Neural progenitor cell (in vitro differentiated cells): Measurements from ENCODE around the gene DAW1.

ENCODE experiments used
- EZH2 ChIP-seq: fragments of 200-600 bp; sonication (generic); IDR thresholded peaks from 2 replicates; pipeline ENCODE4 v1.6.1; 2017; ENCODE audit warnings: antibody characterized with exemption, mild to moderate bottlenecking, moderate library complexity
- EZH2phosphoT487 ChIP-seq: fragments of 200-600 bp; sonication (generic); IDR thresholded peaks from 2 replicates; pipeline ENCODE4 v1.6.1; 2017; ENCODE audit warnings: antibody characterized with exemption
- TF ChIP-seq, protein P1 (sequence below): fragments of 200-600 bp; sonication (generic); IDR thresholded peaks from 2 replicates; pipeline ENCODE4 v1.5.1; 2017; ENCODE audit warnings: antibody characterized with exemption, mild to moderate bottlenecking

DNA sequence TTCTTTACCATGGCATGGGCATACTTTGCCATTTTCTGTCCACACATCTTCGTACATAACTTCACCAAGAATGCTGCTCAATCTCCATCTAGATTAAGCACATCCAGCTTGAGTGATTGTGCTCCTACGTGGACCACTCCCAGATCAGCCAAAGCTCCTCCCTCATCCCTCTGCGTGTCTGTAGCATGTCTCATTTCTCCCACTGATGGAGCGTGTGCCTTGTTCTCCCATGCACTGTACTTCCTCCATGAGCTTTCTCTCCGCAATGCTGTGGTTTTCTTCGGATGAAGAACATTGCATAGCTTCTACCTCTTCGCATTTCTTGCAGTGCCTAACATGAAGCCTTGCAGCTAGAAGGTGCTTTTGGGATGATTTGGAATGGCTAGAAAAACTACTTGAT is 44.3 kb upstream of the DAW1 start:
- TF ChIP-seq EZH2, result no peak
- TF ChIP-seq, protein P1, sequence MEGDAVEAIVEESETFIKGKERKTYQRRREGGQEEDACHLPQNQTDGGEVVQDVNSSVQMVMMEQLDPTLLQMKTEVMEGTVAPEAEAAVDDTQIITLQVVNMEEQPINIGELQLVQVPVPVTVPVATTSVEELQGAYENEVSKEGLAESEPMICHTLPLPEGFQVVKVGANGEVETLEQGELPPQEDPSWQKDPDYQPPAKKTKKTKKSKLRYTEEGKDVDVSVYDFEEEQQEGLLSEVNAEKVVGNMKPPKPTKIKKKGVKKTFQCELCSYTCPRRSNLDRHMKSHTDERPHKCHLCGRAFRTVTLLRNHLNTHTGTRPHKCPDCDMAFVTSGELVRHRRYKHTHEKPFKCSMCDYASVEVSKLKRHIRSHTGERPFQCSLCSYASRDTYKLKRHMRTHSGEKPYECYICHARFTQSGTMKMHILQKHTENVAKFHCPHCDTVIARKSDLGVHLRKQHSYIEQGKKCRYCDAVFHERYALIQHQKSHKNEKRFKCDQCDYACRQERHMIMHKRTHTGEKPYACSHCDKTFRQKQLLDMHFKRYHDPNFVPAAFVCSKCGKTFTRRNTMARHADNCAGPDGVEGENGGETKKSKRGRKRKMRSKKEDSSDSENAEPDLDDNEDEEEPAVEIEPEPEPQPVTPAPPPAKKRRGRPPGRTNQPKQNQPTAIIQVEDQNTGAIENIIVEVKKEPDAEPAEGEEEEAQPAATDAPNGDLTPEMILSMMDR, result no peak
- no peak for TF ChIP-seq EZH2phosphoT487
